HepG2 (cell line): ENCODE results near the gene SWI5. TPM values are rescaled to one million over a fixed set of nuclear protein-coding genes. Genes with fewer than 3 reads are reported as not detected.

ENCODE experiments used
- IRF9 ChIP-seq: sonication (generic); formaldehyde crosslinking; IDR thresholded peaks from 2 replicates; pipeline ENCODE4 v1.8.0; 2022; ENCODE audit warnings: missing genetic modification reagents, mild to moderate bottlenecking, borderline replicate concordance
- REST ChIP-seq, 2 experiments: IDR thresholded peaks; 2 replicates each; pipeline ENCODE4 v1.6.1; 2011 to 2012; ENCODE audit warnings: low read length in 2 of 2, borderline replicate concordance in 1 of 2, low read depth in 1 of 2, mild to moderate bottlenecking in 1 of 2, moderate library complexity in 1 of 2
- SATB2 ChIP-seq: sonication (generic); formaldehyde crosslinking; IDR thresholded peaks from 2 replicates; pipeline ENCODE4 v1.5.0; 2020; ENCODE audit warnings: missing genetic modification reagents
- SMARCC2 ChIP-seq: fragments of 450-650 bp; IDR thresholded peaks from 2 replicates; pipeline ENCODE4 v1.6.1; 2017; ENCODE audit warnings: antibody characterized with exemption, mild to moderate bottlenecking
- ZNF296 ChIP-seq: sonication (generic); formaldehyde crosslinking; conservative IDR thresholded peaks from 2 replicates; pipeline ENCODE4 v1.5.0; 2020; ENCODE audit warnings: mild to moderate bottlenecking, missing genetic modification reagents
- ZNF607 ChIP-seq: sonication (generic); formaldehyde crosslinking; IDR thresholded peaks from 2 replicates; pipeline ENCODE4 v1.5.1; 2020; ENCODE audit warnings: missing genetic modification reagents, mild to moderate bottlenecking, borderline replicate concordance
- ZNF687 ChIP-seq: sonication (generic); formaldehyde crosslinking; IDR thresholded peaks from 2 replicates; pipeline ENCODE4 v1.5.1; 2020; ENCODE audit warnings: mild to moderate bottlenecking, missing genetic modification reagents, moderate library complexity
- polyA plus RNA-seq, 8 experiments: library from polyadenylated mRNA; depleted of rRNA in 3 of 8; stranded (reverse) in 7 of 8; unstranded in 1 of 8; fragments of >200 nt; fragmentation: Illumina TruSeq in 4 of 8; extraction: Trizol in 4 of 8; gene quantifications; 2 replicates each; pipeline versions ENCODE4 v1.2.1 to v1.2.3, GENCODE V29; 2011 to 2016; ENCODE audit warnings: low read depth in 4 of 8, missing spikeins in 1 of 8, mixed read lengths in 1 of 8; ENCODE audit not compliant: insufficient read depth in 1 of 8
- total RNA-seq, 5 experiments: library from RNA; depleted of rRNA; stranded (reverse); fragments of >200 nt; fragmentation: Illumina TruSeq; extraction: Trizol; gene quantifications; 2 replicates each; pipeline ENCODE4 v1.2.3, GENCODE V29; 2016; ENCODE audit warnings: low read depth in 1 of 5

Gene SWI5
- total and polyA plus RNA-seq, 2 of the 13 experiments (the other 11 are each of a cell fraction or from before 2014, with no cell fraction given) = 39.2 to 41.0 TPM

GRCh38 chr9:128325629-128326028, 49.6 kb downstream of the SWI5 start (continued):
- TF ChIP-seq ZNF607 (CRISPR knock-in tag) (no peak), SMARCC2 (no peak), ZNF687 (CRISPR knock-in tag) (no peak), IRF9 (CRISPR knock-in tag) (no peak), REST (IDR thresholded peaks at IDR 0.05; ENCODE audit: borderline replicate concordance in 1 of 2, low read depth in 1 of 2, low read length in 2 of 2) (no peak), SATB2 (CRISPR knock-in tag) (no peak), ZNF296 (no peak)
